HEK293 (cell line): ENCODE results near the gene SAMHD1.
A peak's percentile ranks its signal among the peaks of the same experiment; 100 is the strongest.

Experiments used
- CTCF ChIA-PET: fragments of 350-600 bp; formaldehyde crosslinking; extraction: SDS; loops from one replicate; lab custom pipeline; 2021; ENCODE audit warnings: antibody characterized with exemption; lab: Yijun Ruan, JAX
- POLR2A ChIA-PET: fragments of 300-600 bp; formaldehyde crosslinking; extraction: SDS; loops from one replicate; lab custom pipeline; 2020; ENCODE audit warnings: antibody characterized with exemption, inconsistent platforms; lab: Yijun Ruan, JAX
- H3K27ac ChIP-seq: fragments of 200-500 bp; sonication (Bioruptor generic); 2 replicates; pipeline ENCODE4 v1.5.1; 2014; ENCODE audit warnings: low read depth, low read length, control low read depth, inconsistent platforms; ENCODE audit errors: extremely low read depth
- H3K36me3 ChIP-seq, 2 experiments: fragments of 200-500 bp in 1 of 2; sonication (Bioruptor generic) in 1 of 2; 1 replicate in 1 of 2; 2 replicates in 1 of 2; pipeline ENCODE4 v1.5.1; 2014 to 2017; ENCODE audit warnings: inconsistent platforms in 2 of 2, low read length in 2 of 2; ENCODE audit not compliant: control insufficient read depth in 2 of 2, insufficient read depth in 1 of 2
- H3K4me1 ChIP-seq: fragments of 200-500 bp; sonication (Bioruptor generic); 2 replicates; pipeline ENCODE4 v1.5.1; 2014; ENCODE audit warnings: mild to moderate bottlenecking, low read length, inconsistent platforms; ENCODE audit not compliant: control insufficient read depth, insufficient read depth
- H3K4me3 ChIP-seq: 2 replicates; pipeline ENCODE4 v1.5.1; 2011; ENCODE audit warnings: low read depth, mild to moderate bottlenecking, control low read depth, low read length, moderate library complexity
- H3K9me3 ChIP-seq: fragments of 200-500 bp; sonication (Bioruptor generic); 2 replicates; pipeline ENCODE4 v1.5.1; 2014; ENCODE audit warnings: low read depth, low read length, inconsistent platforms; ENCODE audit not compliant: control insufficient read depth, insufficient read depth
- EGR2 ChIP-seq: fragments of 450-650 bp; formaldehyde crosslinking; IDR thresholded peaks from 2 replicates; pipeline ENCODE4 v1.5.1; 2016; ENCODE audit warnings: low read depth, missing biosample characterization, missing genetic modification characterization
- GLIS1 ChIP-seq: fragments of 450-650 bp; formaldehyde crosslinking; IDR thresholded peaks from 2 replicates; pipeline ENCODE4 v1.5.1; 2016; ENCODE audit warnings: missing biosample characterization, missing genetic modification characterization
- HOXC10 ChIP-seq: sonication (generic); formaldehyde crosslinking; IDR thresholded peaks from 2 replicates; pipeline ENCODE4 v1.8.1; 2023; ENCODE audit warnings: mild to moderate bottlenecking, missing genetic modification reagents
- ZBTB8A ChIP-seq: fragments of 450-650 bp; formaldehyde crosslinking; IDR thresholded peaks from 2 replicates; pipeline ENCODE4 v1.5.1; 2016; ENCODE audit warnings: missing biosample characterization, missing genetic modification characterization
- ZFHX2 ChIP-seq: fragments of 450-650 bp; formaldehyde crosslinking; conservative IDR thresholded peaks from 2 replicates; pipeline ENCODE4 v1.5.1; 2016; ENCODE audit warnings: missing biosample characterization, missing genetic modification characterization
- ZIC2 ChIP-seq: fragments of 450-650 bp; formaldehyde crosslinking; IDR thresholded peaks from 2 replicates; pipeline ENCODE4 v1.5.1; 2016; ENCODE audit warnings: missing biosample characterization, missing genetic modification characterization
- ZNF121 ChIP-seq: fragments of 450-650 bp; formaldehyde crosslinking; IDR thresholded peaks from 2 replicates; pipeline ENCODE4 v1.5.1; 2016; ENCODE audit warnings: missing biosample characterization, missing genetic modification characterization
- ZNF223 ChIP-seq: fragments of 450-650 bp; formaldehyde crosslinking; IDR thresholded peaks from 2 replicates; pipeline ENCODE4 v1.5.1; 2016; ENCODE audit warnings: missing biosample characterization, missing genetic modification characterization
- ZNF24 ChIP-seq: fragments of 450-650 bp; formaldehyde crosslinking; IDR thresholded peaks from 2 replicates; pipeline ENCODE4 v1.5.1; 2016; ENCODE audit warnings: missing biosample characterization, missing genetic modification characterization
- ZNF350 ChIP-seq: fragments of 450-650 bp; formaldehyde crosslinking; IDR thresholded peaks from 2 replicates; pipeline ENCODE4 v1.5.0; 2017; ENCODE audit warnings: missing biosample characterization, mild to moderate bottlenecking, missing genetic modification characterization
- ZNF366 ChIP-seq: fragments of 450-650 bp; formaldehyde crosslinking; conservative IDR thresholded peaks from 2 replicates; pipeline ENCODE4 v1.5.1; 2016; ENCODE audit warnings: missing biosample characterization, missing genetic modification characterization
- ZNF423 ChIP-seq: fragments of 450-650 bp; formaldehyde crosslinking; IDR thresholded peaks from 2 replicates; pipeline ENCODE4 v1.5.1; 2016; ENCODE audit warnings: missing biosample characterization, missing genetic modification characterization
- ZNF530 ChIP-seq: fragments of 450-650 bp; formaldehyde crosslinking; IDR thresholded peaks from 2 replicates; pipeline ENCODE4 v1.5.1; 2016; ENCODE audit warnings: low read depth, missing biosample characterization, missing genetic modification characterization
- ZNF677 ChIP-seq: fragments of 450-650 bp; IDR thresholded peaks from 2 replicates; pipeline ENCODE4 v1.5.0; 2018; ENCODE audit warnings: missing biosample characterization, mild to moderate bottlenecking, missing genetic modification characterization, moderate library complexity
- ZNF707 ChIP-seq: fragments of 450-650 bp; formaldehyde crosslinking; IDR thresholded peaks from 2 replicates; pipeline ENCODE4 v1.5.1; 2016; ENCODE audit warnings: missing biosample characterization, missing genetic modification characterization
- ZNF791 ChIP-seq: fragments of 450-650 bp; formaldehyde crosslinking; IDR thresholded peaks from 2 replicates; pipeline ENCODE4 v1.5.1; 2016; ENCODE audit warnings: missing biosample characterization, missing genetic modification characterization
- ZNF830 ChIP-seq: fragments of 450-650 bp; IDR thresholded peaks from 2 replicates; pipeline ENCODE4 v1.5.0; 2018; ENCODE audit warnings: missing biosample characterization, missing genetic modification characterization, low read depth, mild to moderate bottlenecking, moderate library complexity
- TF ChIP-seq, protein P1 (sequence below): fragments of 450-650 bp; formaldehyde crosslinking; IDR thresholded peaks from 2 replicates; pipeline ENCODE4 v1.5.1; 2016; ENCODE audit warnings: missing biosample characterization, missing genetic modification characterization, borderline replicate concordance
- TF ChIP-seq, protein P2 (sequence below): fragments of 450-650 bp; formaldehyde crosslinking; IDR thresholded peaks from 2 replicates; pipeline ENCODE4 v1.5.1; 2016; ENCODE audit warnings: missing biosample characterization, missing genetic modification characterization, borderline replicate concordance

Gene SAMHD1

DNA sequence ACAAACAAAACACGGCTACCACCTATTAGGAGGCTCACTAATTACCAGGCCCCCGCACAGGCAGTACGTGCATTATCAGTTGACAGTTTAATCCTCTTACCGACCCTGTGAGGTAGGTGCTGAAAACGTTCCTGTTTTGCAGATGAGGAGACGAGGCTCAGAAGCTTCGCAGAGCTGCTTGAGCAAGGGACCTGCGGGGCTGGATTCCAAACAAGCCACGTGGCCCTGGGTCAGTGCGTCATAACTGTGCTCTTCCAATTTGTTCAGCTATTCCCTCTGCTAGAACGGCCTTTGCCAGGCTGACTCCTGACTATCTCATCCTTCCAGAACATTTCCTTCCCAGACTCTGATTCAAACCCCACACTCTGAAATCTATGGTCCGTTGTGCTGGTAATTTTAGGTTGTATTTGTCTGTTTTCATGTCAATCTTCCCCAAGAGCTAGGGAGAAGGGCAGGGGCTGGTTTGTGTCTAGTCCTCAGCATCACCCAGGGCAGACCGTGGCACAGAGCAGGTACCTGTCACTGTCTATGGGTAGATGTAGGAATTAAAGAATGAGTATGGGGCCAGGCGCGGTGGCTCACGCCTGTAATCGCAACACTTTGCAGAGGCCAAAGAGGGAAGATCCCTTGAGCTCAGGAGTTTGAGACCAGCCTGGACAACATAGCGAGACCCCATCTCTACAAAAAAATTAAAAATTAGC is 104.3 kb downstream of the SAMHD1 start (continued):
- TF ChIP-seq, protein P1, sequence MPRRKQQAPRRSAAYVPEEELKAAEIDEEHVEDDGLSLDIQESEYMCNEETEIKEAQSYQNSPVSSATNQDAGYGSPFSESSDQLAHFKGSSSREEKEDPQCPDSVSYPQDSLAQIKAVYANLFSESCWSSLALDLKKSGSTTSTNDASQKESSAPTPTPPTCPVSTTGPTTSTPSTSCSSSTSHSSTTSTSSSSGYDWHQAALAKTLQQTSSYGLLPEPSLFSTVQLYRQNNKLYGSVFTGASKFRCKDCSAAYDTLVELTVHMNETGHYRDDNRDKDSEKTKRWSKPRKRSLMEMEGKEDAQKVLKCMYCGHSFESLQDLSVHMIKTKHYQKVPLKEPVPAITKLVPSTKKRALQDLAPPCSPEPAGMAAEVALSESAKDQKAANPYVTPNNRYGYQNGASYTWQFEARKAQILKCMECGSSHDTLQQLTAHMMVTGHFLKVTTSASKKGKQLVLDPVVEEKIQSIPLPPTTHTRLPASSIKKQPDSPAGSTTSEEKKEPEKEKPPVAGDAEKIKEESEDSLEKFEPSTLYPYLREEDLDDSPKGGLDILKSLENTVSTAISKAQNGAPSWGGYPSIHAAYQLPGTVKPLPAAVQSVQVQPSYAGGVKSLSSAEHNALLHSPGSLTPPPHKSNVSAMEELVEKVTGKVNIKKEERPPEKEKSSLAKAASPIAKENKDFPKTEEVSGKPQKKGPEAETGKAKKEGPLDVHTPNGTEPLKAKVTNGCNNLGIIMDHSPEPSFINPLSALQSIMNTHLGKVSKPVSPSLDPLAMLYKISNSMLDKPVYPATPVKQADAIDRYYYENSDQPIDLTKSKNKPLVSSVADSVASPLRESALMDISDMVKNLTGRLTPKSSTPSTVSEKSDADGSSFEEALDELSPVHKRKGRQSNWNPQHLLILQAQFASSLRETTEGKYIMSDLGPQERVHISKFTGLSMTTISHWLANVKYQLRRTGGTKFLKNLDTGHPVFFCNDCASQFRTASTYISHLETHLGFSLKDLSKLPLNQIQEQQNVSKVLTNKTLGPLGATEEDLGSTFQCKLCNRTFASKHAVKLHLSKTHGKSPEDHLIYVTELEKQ (tag by site-specific recombination): no peak
- TF ChIP-seq, protein P2, sequence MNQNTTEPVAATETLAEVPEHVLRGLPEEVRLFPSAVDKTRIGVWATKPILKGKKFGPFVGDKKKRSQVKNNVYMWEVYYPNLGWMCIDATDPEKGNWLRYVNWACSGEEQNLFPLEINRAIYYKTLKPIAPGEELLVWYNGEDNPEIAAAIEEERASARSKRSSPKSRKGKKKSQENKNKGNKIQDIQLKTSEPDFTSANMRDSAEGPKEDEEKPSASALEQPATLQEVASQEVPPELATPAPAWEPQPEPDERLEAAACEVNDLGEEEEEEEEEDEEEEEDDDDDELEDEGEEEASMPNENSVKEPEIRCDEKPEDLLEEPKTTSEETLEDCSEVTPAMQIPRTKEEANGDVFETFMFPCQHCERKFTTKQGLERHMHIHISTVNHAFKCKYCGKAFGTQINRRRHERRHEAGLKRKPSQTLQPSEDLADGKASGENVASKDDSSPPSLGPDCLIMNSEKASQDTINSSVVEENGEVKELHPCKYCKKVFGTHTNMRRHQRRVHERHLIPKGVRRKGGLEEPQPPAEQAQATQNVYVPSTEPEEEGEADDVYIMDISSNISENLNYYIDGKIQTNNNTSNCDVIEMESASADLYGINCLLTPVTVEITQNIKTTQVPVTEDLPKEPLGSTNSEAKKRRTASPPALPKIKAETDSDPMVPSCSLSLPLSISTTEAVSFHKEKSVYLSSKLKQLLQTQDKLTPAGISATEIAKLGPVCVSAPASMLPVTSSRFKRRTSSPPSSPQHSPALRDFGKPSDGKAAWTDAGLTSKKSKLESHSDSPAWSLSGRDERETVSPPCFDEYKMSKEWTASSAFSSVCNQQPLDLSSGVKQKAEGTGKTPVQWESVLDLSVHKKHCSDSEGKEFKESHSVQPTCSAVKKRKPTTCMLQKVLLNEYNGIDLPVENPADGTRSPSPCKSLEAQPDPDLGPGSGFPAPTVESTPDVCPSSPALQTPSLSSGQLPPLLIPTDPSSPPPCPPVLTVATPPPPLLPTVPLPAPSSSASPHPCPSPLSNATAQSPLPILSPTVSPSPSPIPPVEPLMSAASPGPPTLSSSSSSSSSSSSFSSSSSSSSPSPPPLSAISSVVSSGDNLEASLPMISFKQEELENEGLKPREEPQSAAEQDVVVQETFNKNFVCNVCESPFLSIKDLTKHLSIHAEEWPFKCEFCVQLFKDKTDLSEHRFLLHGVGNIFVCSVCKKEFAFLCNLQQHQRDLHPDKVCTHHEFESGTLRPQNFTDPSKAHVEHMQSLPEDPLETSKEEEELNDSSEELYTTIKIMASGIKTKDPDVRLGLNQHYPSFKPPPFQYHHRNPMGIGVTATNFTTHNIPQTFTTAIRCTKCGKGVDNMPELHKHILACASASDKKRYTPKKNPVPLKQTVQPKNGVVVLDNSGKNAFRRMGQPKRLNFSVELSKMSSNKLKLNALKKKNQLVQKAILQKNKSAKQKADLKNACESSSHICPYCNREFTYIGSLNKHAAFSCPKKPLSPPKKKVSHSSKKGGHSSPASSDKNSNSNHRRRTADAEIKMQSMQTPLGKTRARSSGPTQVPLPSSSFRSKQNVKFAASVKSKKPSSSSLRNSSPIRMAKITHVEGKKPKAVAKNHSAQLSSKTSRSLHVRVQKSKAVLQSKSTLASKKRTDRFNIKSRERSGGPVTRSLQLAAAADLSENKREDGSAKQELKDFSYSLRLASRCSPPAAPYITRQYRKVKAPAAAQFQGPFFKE (tag by site-specific recombination): no peak
- TF ChIP-seq ZNF707 (no peak), ZNF791 (no peak), ZNF121 (tag by site-specific recombination) (peak; percentile 76; the same call in 1 of the 2 replicates), ZNF223 (tag by site-specific recombination) (no peak)

DNA sequence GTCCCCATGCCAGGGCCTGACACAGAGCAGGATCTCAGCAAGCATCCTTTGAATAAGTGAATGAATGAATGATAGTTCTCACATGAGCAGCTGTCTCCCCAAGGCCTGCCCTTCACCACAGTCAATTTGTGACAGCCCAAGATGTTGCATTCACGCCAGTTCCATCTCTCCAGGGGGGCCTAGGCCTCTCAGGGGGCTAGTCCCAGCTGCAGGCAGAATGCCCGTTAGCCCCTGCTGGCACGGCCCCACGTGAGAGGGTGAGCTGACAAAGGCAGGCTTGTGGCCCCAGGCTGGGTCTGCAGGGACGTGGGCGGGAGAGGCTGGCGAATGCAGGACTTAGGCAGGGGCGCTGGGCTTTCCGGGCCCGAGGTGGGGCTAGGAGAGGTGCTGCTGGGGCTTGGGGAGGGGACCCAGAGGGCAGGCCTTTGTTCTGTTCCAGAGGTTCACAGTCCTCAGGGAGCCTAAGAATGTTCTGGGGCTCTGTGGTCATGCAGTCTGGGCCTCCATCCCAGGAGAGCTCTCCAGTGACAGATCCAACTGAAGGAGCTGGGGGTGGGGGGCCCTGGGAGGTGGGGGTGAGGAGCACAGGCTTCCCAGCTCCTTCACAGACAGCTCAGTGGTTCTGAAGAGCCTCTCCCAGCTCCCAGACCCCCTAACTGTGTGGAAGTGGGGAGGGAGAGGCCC is 106.1 kb downstream of the SAMHD1 start:
- no peak overlapping the region for H3K4me3 ChIP-seq
- TF ChIP-seq EGR2 (tag by site-specific recombination) (peak; percentile 13; the same call in 1 of the 2 replicates), ZNF830 (tag by site-specific recombination) (no peak), ZNF677 (no peak), ZNF530 (no peak), ZNF423 (tag by site-specific recombination) (peak; percentile 36; the same call in 1 of the 2 replicates), ZBTB8A (peak; percentile 45; the same call in 1 of the 2 replicates), ZNF366 (tag by site-specific recombination) (no peak), ZIC2 (tag by site-specific recombination) (peak; percentile 98), GLIS1 (tag by site-specific recombination) (peak; percentile 86), ZFHX2 (peak; percentile 58), ZNF350 (no peak), HOXC10 (CRISPR knock-in tag) (no peak), ZNF24 (tag by site-specific recombination) (peak; percentile 83)
- TF ChIP-seq, all 188 proteins: peak for 7
- H3K9me3 ChIP-seq: no peaks in the 10 kb centered on the region
- POLR2A ChIA-PET: interaction anchor here (0.6 to 2.3 kb wide), 4 partner anchors 9 to 62 kb away, joined by 4 to 7 read pairs (median 4); no protein-coding TSS in a partner anchor
- no peaks in the 10 kb centered on the region for H3K4me1 ChIP-seq
- H3K27ac ChIP-seq: no peak overlapping the region
- H3K36me3 ChIP-seq: no peaks in the 10 kb centered on the region
- CTCF ChIA-PET: interaction anchor here (1.0 kb wide), 1 partner anchor 74 kb away, joined by 4 read pairs; no protein-coding TSS in a partner anchor
